GM18517 (cell line): Measurements from ENCODE around the gene FXYD3.
"Not testable (repeated sequence)": the region's sequence is repeated elsewhere in the genome, so short reads cannot be mapped to it uniquely, and the experiment has no call there.

Source experiments
- ATAC-seq: cut with Tn5 transposase; IDR thresholded peaks from one replicate; pipeline ENCODE4 v1.9.1; 2021; ENCODE audit warnings: mild to moderate bottlenecking, moderate library complexity; ENCODE audit not compliant: unreplicated experiment

FXYD3 gene

GRCh38 chr19:35123573-35123972 is 8.0 kb downstream of the FXYD3 start:
- ATAC-seq: no peak

GRCh38 chr19:35124098-35125060 is 8.8 kb downstream of the FXYD3 start:
- no peak for ATAC-seq

- no peak for ATAC-seq
Observed at GRCh38 chr19:35125270-35125717, 9.7 kb downstream of the FXYD3 start.

GRCh38 chr19:35125749-35126623 is 10.4 kb downstream of the FXYD3 start:
- ATAC-seq: no peak

GRCh38 chr19:35126624-35126959 is 11.0 kb downstream of the FXYD3 start:
- ATAC-seq: no peak

- no peak for ATAC-seq
Observed at GRCh38 chr19:35127871-35128270, 12.2 kb downstream of the FXYD3 start.

- no peak for ATAC-seq
Observed at GRCh38 chr19:35128398-35129057, 12.9 kb downstream of the FXYD3 start.

- ATAC-seq: not testable (repeated sequence)
Observed at GRCh38 chr19:35129724-35130274, 14.2 kb downstream of the FXYD3 start.

GRCh38 chr19:35130761-35131720 is 15.4 kb downstream of the FXYD3 start:
- no peak for ATAC-seq

GRCh38 chr19:35132254-35132653 is 16.6 kb downstream of the FXYD3 start:
- no peak for ATAC-seq

- ATAC-seq: no peak
Observed at GRCh38 chr19:35133826-35134225, 18.2 kb downstream of the FXYD3 start.

- ATAC-seq: no peak
Observed at GRCh38 chr19:35134601-35135242, 19.1 kb downstream of the FXYD3 start, which contains the start of gene LGI4. TSS of gene LGI4 (minus strand) at chr19:35135059. CDS start at chr19:35134680, 379 bp downstream.

GRCh38 chr19:35135389-35135909 is 19.8 kb downstream of the FXYD3 start:
- ATAC-seq: no peak

GRCh38 chr19:35136231-35136630 is 20.6 kb downstream of the FXYD3 start:
- no peak for ATAC-seq

- no peak for ATAC-seq
Observed at GRCh38 chr19:35136977-35137702, 21.5 kb downstream of the FXYD3 start.

- no peak for ATAC-seq
Observed at GRCh38 chr19:35138305-35138892, 22.8 kb downstream of the FXYD3 start, which contains the start of gene FXYD1. TSS of gene FXYD1 (plus strand) at chr19:35138824. CDS start at chr19:35140080, 1,256 bp downstream.

- no peak for ATAC-seq
Observed at GRCh38 chr19:35140207-35140961, 24.8 kb downstream of the FXYD3 start.
